Germinal center (tissue), 1 donor: ENCODE data around the gene KCNQ1.

Experiments used
- DNase-seq: peaks from one replicate; pipeline ENCODE4 v3.0.0; 2012; ENCODE audit warnings: mixed read lengths, low spot score

The KCNQ1 gene

DNA sequence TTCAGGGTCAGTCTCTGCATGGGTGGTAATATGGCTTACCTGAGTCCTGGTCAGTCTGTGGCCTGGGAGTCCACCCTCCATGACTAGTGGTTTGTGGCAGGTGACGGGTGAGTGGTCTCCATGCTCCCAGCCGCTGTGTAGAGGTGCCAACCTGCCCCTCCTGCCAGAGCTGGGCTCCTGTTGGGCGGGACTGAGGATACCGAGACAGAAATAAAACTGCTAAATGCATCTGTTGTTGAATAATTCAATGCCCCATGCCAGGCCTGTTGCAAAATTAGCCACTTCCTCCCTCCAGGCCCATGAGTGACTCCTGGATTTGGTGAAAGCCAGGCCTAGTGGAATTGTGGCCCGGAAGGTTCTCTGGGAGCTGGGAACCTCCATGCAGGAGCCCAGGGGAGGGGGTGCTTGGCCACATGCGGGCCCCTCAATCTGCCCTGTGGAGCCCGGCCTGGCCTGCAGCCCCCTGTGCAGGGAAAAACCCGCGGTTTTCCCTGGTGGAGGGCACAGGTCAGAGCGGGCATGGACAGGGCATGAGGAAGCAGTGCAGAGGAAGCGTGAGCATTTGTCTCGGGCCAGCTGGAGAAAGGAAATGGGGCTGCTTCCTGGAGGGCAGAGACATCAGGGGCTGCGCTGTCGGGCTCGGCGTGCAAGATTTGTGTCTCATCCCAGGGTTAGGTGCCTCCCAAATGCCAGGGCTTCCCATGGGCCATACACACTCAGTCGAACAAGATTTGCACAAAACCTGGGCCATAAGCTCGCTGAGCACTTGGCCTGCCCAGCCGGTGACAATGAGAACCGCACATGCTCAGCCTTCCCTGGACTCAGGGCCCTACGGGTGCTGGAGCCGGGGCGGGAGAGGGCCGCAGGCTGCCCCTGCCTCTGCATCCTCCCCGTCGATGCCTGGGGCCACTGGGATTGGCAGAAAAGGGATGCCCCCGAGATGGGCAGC lies 66.9 kb downstream of the KCNQ1 start:
- peak; percentile 1 for DNase-seq

- DNase-seq = peak; percentile 1
These were observed 67.9 kb downstream of the KCNQ1 start for GRCh38 chr11:2512431-2513407.

DNA sequence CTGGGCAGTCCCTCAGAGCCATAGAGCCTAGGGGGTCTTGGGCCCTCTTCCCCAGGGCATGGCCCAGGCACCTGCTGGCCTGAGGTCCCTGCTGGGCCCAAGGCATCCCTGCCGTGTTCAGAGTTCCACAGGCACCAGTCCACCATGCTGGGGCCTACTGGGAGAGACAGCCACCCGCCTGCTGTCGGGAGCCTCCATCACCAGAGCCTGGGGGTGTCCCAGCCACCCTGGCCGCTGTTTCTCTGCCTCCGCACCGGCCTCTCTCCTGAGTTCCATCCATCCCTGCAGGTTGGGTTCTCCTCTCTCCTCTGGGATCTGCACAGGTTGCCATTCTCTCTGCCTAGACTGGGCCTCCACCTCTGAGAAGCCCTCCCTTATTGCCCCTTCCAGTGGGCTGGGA lies 68.6 kb downstream of the KCNQ1 start:
- DNase-seq = no peak

GRCh38 chr11:2515401-2516275 lies 70.8 kb downstream of the KCNQ1 start:
- no peak for DNase-seq

DNA sequence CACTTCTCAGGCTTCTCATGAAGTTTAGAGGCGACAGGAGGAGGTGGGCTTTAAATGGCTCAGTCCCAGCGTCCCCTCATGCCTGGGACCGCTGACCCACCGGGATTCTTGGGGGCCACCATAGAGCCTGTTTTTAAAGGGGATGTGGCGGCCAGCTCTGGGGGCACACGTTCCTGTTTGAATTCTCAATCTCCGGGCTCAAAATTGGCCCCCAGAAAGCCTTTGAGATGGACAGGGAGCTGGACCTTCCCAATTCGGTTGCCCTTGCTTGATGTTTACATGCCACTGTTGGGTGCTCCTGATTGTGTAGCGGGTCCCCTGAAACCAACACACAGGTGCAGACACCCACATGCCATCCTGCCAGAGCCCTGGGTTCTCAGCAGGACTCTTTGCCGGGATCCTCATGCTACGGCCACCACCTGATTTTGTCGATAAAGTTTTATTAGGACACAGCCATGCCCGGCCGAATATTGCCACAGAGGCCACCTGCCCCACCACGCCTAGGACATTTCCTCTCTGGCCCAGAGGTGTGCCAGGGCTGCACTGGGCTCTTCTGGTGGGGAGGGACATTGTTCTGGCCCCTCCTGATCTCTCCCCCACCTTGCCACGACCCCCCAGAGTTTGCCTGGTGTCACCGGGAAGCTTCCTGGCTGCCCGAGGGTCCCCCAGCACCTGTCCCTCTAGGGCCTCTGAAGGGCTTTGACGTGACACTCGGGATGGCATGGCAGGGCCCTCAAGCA lies 71.6 kb downstream of the KCNQ1 start:
- no peak for DNase-seq

DNA sequence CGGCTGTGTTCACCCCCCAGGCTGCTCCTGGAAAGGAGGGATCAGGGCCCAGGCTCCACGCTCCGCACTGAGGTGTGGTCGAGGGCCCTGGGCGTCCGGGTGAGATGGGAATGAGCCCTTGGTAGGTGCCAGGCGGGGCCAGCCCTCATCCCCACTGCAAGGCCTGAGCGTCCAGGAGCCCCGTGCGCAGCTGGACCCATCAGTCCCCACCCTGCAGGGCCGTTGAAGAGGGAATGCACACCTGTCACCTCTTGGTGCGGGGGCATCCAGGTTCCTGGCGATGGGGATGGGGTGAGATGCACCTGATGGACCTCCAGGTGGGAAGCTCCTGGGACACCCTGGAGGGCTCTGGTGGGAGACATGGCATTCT lies 72.2 kb downstream of the KCNQ1 start:
- no peak for DNase-seq

DNA sequence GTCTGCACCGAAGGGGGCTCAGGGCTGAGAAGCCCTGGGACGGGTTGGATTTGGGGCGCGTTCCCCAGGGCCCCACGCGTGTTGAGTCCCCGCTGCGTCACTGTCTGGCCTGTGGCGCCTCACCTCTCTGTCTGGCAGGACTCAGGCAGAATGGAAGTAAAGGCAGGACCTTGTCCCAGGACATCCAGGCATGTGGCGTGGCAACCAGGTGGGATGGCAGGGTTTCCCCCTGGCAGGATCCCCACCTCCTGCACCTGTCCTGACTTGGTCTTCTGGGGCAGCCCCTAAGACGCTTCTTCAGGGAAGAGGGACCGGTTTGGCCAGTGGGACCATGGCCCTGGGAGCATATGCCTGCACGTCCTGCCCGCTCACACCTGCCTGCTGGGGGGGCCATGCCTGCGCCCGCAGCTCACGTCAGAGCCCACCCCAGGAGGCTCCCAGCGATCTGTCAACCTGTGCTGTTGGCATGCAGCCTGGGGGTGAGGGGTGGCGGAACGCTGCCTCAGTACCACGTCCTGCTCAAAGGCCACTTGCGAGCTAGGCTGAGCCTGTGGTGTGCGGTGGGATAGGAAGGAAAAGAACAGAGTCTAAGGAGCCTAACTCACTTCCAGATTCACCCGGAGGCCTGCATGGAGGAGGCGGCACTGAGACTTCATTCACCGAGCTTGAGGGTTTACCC lies 72.7 kb downstream of the KCNQ1 start:
- no peak for DNase-seq

DNA sequence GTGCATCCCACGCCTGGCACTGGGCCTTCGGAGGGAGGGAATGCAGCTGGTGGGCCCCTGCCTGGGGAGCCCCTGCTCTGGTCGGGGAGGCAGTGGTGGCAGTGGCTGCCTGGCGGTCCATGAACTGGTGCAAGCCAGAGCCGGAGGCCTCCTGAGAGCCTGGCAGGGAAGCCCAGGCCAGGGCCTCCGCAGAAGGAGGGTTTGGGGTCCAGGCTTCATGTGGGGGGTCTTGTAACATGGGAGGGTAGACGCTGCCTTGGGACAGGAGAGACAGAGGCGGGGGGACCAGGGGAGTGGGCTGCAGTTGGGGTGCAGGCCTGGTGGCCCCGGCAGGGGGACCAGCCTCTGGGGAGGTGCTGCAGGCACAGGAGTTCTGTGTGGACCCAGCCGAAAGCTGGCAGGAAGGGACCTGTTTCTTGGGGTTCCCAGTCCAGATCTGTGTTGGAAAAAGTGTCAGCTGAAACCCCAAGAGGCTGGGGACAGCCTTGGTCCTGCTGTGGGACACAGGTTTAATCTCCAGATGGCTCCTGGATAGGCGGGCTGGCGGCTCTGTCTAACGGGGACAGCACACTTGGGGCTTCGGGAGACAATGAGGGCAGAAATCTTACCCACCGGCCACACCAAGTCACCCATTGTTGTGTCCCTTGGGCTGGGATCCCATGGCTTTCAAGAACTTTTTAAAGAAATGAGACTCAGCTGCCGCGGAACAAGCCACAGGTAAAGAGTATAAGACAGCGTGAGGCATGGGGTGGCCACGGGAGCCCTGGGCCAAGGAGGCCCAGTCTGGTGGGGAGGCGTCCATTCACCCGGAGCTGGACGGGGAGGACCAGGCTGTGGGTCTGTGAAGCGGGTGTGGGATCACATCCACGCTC lies 73.5 kb downstream of the KCNQ1 start:
- no peak for DNase-seq

- DNase-seq = no peak
These were observed 74.2 kb downstream of the KCNQ1 start for GRCh38 chr11:2518983-2519340.

- DNase-seq = no peak
These were observed 74.7 kb downstream of the KCNQ1 start for GRCh38 chr11:2519517-2519861.

DNA sequence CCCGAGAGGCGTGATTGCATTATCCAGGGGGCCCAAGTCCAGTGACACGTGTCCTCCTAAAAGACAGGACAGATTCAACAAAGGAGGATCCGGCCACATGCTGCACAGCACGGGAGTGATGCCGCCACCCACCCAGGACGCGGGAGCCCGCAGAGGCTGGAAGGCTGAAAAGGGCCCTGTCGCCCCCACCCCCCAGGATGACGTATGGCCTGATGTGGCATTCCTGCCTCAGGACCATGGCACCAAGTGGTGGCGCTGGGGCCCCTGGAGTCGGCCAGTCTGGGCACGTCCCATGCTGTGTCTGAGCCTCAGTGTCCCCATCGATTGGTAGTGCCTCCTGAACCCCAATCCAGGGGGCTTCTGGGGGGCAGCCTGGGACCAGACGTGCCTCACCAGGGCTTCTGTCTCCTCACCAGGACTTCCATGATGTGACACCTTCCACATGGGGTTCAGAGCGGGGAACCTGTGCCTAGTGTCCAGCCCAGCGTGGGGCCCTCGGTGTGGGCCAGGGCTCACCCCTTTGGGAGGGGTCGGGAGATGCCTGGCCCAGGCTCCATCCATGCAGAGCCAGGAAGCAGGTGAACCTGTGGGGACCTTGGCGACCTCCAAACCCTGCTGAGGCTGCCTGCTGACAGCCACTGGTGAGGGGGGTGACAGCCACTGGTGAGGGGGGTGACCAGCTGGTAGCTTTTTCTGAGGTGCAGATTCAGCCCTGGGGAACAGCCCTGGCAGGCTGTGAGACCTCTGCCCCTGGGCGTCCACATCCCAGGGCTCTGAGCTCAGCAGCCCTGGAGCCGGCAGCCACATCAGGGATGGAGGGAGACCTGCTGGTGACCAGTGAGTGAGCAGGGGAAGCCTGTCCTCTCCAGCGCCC lies 75.3 kb downstream of the KCNQ1 start:
- DNase-seq = no peak

- no peak for DNase-seq
These were observed 75.9 kb downstream of the KCNQ1 start for GRCh38 chr11:2520736-2521035.

GRCh38 chr11:2521081-2521732 lies 76.4 kb downstream of the KCNQ1 start:
- DNase-seq = no peak

GRCh38 chr11:2521733-2522630 lies 77.2 kb downstream of the KCNQ1 start:
- DNase-seq = no peak

- DNase-seq = no peak
These were observed 77.9 kb downstream of the KCNQ1 start for GRCh38 chr11:2522631-2523255.

DNA sequence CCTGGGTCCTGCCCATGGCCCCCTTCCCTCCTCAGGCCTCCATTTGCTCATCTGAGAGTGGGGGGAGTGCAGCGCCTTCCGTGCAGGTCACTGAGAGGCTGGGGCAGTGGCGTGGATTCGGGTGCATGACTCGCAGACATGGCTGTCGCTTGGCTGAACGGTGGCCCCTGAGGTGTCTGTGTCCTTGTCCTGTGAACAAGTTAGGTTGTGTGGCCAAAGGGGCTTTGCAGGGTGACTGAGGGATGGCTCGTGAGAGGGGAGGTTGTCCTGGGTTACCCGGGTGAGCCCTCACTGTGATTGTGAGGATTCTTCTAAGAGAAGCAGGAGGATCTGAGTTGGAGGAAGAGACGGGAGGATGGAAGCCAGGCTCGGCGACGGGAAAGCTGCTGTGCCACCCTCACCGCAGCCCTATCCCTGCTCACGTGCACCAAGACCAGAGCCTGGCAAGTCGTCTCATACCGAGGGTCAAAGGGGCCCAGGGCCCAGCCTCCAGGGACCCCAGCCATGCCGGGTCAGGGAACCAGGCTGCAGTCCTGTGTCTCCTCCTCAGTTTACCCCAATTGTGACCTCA lies 79.1 kb downstream of the KCNQ1 start:
- no peak for DNase-seq
